B cell (primary cell): ENCODE data around the gene KCNH3. TPM values are rescaled to one million over a fixed set of nuclear protein-coding genes. Genes with fewer than 3 reads are reported as not detected.
A peak's percentile ranks its signal among the peaks of the same experiment; 100 is the strongest.

Experiments used
- ATAC-seq: fragments of 200-7000 bp; cut with Tn5 transposase; one replicate; pipeline ENCODE4 v1.10.0; 2021; ENCODE audit warnings: low read depth, mild to moderate bottlenecking, moderate number of reproducible peaks, moderate library complexity
- CTCF ChIA-PET: fragments of 350-600 bp; sonication (Branson Sonifier 250); formaldehyde crosslinking; loops from one replicate; lab custom pipeline; 2021; ENCODE audit warnings: antibody characterized with exemption, inconsistent platforms; lab: Charles Lee
- POLR2A ChIA-PET: fragments of 350-600 bp; sonication (Branson Sonifier 250); formaldehyde crosslinking; loops from one replicate; lab custom pipeline; 2021; ENCODE audit warnings: antibody characterized with exemption; lab: Charles Lee
- DNase-seq: peaks from one replicate; pipeline ENCODE4 v3.0.0; 2013
- H2AFZ ChIP-seq: 2 replicates; pipeline ENCODE4 v1.6.1; 2012; ENCODE audit warnings: mild to moderate bottlenecking, low read depth, low read length; ENCODE audit not compliant: insufficient read depth, poor library complexity, severe bottlenecking
- H3K27ac ChIP-seq, 2 donors: 1 replicate in 1 of 2; 2 replicates in 1 of 2; pipeline ENCODE4 v1.5.1; 2012 to 2013; ENCODE audit warnings: low read length in 2 of 2, mild to moderate bottlenecking in 2 of 2, moderate library complexity in 1 of 2
- H3K27me3 ChIP-seq, 4 experiments: fragments of 200-600 bp in 1 of 4; sonication (generic) in 1 of 4; replicated peaks in 1 of 4; 1 replicate in 2 of 4; 2 replicates in 2 of 4; pipeline versions ENCODE4 v1.6.1 to v1.7.0; 2013 to 2016; ENCODE audit warnings: low read length in 3 of 4, mild to moderate bottlenecking in 2 of 4, mixed read lengths in 1 of 4, moderate library complexity in 1 of 4; ENCODE audit not compliant: insufficient read depth in 4 of 4, control insufficient read depth in 3 of 4; ENCODE audit errors: control extremely low read depth in 1 of 4
- H3K36me3 ChIP-seq, 2 experiments: replicated peaks in 1 of 2; 1 replicate in 1 of 2; 2 replicates in 1 of 2; pipeline versions ENCODE4 v1.6.1 to v1.7.1; 2013; ENCODE audit warnings: low read length in 1 of 2; ENCODE audit not compliant: insufficient read depth in 2 of 2, control insufficient read depth in 1 of 2; ENCODE audit errors: control extremely low read depth in 1 of 2, extremely low read depth in 1 of 2
- H3K4me1 ChIP-seq, 2 donors: fragments of 200-600 bp in 1 of 2; sonication (generic) in 1 of 2; 1 replicate in 1 of 2; 2 replicates in 1 of 2; pipeline versions ENCODE4 v1.5.1 to v1.6.1; 2013 to 2017; ENCODE audit warnings: low read length in 2 of 2; ENCODE audit not compliant: control insufficient read depth in 2 of 2, insufficient read depth in 2 of 2
- H3K4me2 ChIP-seq: replicated peaks from 2 replicates; pipeline ENCODE3; 2012; ENCODE audit warnings: mild to moderate bottlenecking, low read depth, low read length; ENCODE audit not compliant: poor library complexity, severe bottlenecking
- H3K4me3 ChIP-seq, 5 experiments: fragments of 200-600 bp in 1 of 5; sonication (generic) in 1 of 5; 1 replicate in 3 of 5; 2 replicates in 2 of 5; pipeline versions ENCODE4 v1.5.1 to v1.7.0; 2011 to 2016; ENCODE audit warnings: low read length in 4 of 5, mild to moderate bottlenecking in 4 of 5, low read depth in 2 of 5, control low read depth in 1 of 5, moderate library complexity in 1 of 5; ENCODE audit not compliant: insufficient read depth in 1 of 5; ENCODE audit errors: control extremely low read depth in 1 of 5, extremely low read depth in 1 of 5
- H3K79me2 ChIP-seq: fragments of 200-600 bp; sonication (generic); one replicate; pipeline ENCODE4 v1.6.0; 2016; ENCODE audit warnings: low read length; ENCODE audit not compliant: control insufficient read depth, insufficient read depth
- H3K9ac ChIP-seq: fragments of 200-600 bp; sonication (generic); 2 replicates; pipeline ENCODE4 v1.6.1; 2017; ENCODE audit warnings: mild to moderate bottlenecking, low read length, moderate library complexity
- H3K9me3 ChIP-seq, 3 donors: one replicate each; pipeline versions ENCODE4 v1.6.1 to v1.7.1; 2013; ENCODE audit warnings: low read length in 2 of 3; ENCODE audit not compliant: control insufficient read depth in 2 of 3, insufficient read depth in 1 of 3; ENCODE audit errors: control extremely low read depth in 1 of 3
- H4K20me1 ChIP-seq: 2 replicates; pipeline ENCODE4 v1.6.0; 2012; ENCODE audit warnings: mild to moderate bottlenecking, low read length; ENCODE audit not compliant: insufficient read depth, control insufficient read depth, poor library complexity, severe bottlenecking
- H3K27ac Mint-ChIP-seq: one replicate; pipeline ENCODE4 v1.8.0; 2021; ENCODE audit warnings: mixed read lengths
- H3K27me3 Mint-ChIP-seq: one replicate; pipeline ENCODE4 v1.8.0; 2021; ENCODE audit warnings: mixed read lengths
- H3K4me1 Mint-ChIP-seq: one replicate; pipeline ENCODE4 v1.8.0; 2021; ENCODE audit warnings: mixed read lengths
- H3K4me3 Mint-ChIP-seq: one replicate; pipeline ENCODE4 v1.8.0; 2021; ENCODE audit warnings: mixed read lengths
- H3K9me3 Mint-ChIP-seq: one replicate; pipeline ENCODE4 v1.8.0; 2022; ENCODE audit warnings: mixed read lengths; ENCODE audit not compliant: insufficient read depth
- EZH2 ChIP-seq: IDR thresholded peaks from 2 replicates; pipeline ENCODE4 v1.6.1; 2012; ENCODE audit warnings: borderline replicate concordance, low read depth, mild to moderate bottlenecking, moderate library complexity, low read length; ENCODE audit not compliant: insufficient read depth, poor library complexity, severe bottlenecking
- WGBS: methylation state at CpG from one replicate; pipeline ENCODE4 v1.1.5; 2013; ENCODE audit warnings: missing lambda C conversion rate; ENCODE audit not compliant: insufficient coverage; 5-methylcytosine and 5-hydroxymethylcytosine counted together
- intact Hi-C: fragments of 100-400 bp; cut with micrococcal nuclease; formaldehyde crosslinking; loops from one replicate; pipeline ENCODE4 v1.10.0; 2022
- polyA plus RNA-seq: library from polyadenylated mRNA; depleted of rRNA; stranded (reverse); fragments of >200 nt; gene quantifications from 2 replicates; pipeline ENCODE4 v1.2.3, GENCODE V29; 2012
- total RNA-seq, 2 donors: library from RNA; stranded (reverse); fragments of 120-200 nt in 1 of 2; gene quantifications; 1 replicate in 1 of 2; 2 replicates in 1 of 2; pipeline versions ENCODE4 v1.2.3 to v1.2.4, GENCODE V29; 2013 to 2022
- TF ChIP-seq, protein P1 (sequence below): fragments of 200-600 bp; IDR thresholded peaks from one replicate; pipeline ENCODE4 v1.8.0; 2022; ENCODE audit warnings: antibody characterized with exemption, mild to moderate bottlenecking

KCNH3 gene
- total and polyA plus RNA-seq, 2 donors (not counting 1 experiment from before 2014, with no cell fraction given), result 0.49 to 0.54 TPM

DNA sequence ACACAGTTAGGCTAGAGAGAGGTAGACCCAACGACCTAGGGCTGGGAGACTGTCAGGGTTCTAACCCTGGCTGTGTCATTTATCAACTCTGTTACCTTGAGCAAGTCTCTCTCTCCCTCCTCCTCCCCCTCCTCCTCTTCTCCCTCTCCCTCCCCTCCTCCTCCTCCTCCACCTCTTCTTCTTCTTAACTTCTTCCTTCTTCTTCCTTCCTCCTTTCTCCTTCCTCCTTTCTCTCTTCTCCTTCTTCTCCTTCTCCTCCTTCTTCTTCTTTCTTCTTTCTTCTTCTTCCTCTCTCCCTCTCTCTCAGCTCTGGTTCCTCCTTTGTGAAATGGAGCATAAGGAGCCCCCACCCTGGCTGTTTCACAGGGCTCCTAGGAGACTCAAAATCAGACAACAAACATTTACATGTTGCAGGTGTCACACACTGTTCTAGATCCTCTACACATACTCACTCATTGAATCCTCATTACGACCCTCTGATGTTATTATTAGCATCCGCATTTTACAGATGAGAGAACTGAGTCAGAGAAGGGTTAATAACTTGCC, 2.2 kb upstream of the KCNH3 start:
- no peaks in the 10 kb centered on the region for H3K79me2 ChIP-seq
- H4K20me1 ChIP-seq, result no peaks in the 10 kb centered on the region
- intact Hi-C loops, result no loop called here
- peaks cover 27% of the 10 kb centered on the region for H3K27me3 Mint-ChIP-seq
- no peak overlapping the region for H3K9ac ChIP-seq
- peaks cover 38% of the 10 kb centered on the region for H3K4me1 Mint-ChIP-seq
- TF ChIP-seq, protein P1, sequence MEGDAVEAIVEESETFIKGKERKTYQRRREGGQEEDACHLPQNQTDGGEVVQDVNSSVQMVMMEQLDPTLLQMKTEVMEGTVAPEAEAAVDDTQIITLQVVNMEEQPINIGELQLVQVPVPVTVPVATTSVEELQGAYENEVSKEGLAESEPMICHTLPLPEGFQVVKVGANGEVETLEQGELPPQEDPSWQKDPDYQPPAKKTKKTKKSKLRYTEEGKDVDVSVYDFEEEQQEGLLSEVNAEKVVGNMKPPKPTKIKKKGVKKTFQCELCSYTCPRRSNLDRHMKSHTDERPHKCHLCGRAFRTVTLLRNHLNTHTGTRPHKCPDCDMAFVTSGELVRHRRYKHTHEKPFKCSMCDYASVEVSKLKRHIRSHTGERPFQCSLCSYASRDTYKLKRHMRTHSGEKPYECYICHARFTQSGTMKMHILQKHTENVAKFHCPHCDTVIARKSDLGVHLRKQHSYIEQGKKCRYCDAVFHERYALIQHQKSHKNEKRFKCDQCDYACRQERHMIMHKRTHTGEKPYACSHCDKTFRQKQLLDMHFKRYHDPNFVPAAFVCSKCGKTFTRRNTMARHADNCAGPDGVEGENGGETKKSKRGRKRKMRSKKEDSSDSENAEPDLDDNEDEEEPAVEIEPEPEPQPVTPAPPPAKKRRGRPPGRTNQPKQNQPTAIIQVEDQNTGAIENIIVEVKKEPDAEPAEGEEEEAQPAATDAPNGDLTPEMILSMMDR, result no peak
- no peak for TF ChIP-seq EZH2
- H3K4me1 ChIP-seq, result peaks cover 33 to 44% of the 10 kb centered on the region in 2 donors
- no peak for ATAC-seq
- H3K4me3 ChIP-seq, result no peak overlapping the region
- peaks cover 0 to 42% (median 13%) of the 10 kb centered on the region in 4 experiments for H3K27me3 ChIP-seq
- H3K9me3 Mint-ChIP-seq, result no peaks in the 10 kb centered on the region
- peaks cover 0 to 9% (median 0%) of the 10 kb centered on the region in 3 donors for H3K9me3 ChIP-seq
- H3K27ac Mint-ChIP-seq, result no peak overlapping the region
- H3K4me2 ChIP-seq, result no peak overlapping the region
- H2AFZ ChIP-seq, result no peak overlapping the region
- H3K4me3 Mint-ChIP-seq, result peak overlapping the region; percentile 90
- no peaks in the 10 kb centered on the region for H3K36me3 ChIP-seq
- no peak overlapping the region for H3K27ac ChIP-seq
- ChIA-PET CTCF (interaction anchor here (1.1 to 2.6 kb wide), 3 partner anchors 22 to 189 kb away, joined by 6 to 9 read pairs (median 7); partner anchors contain the start of gene DNAJC22), POLR2A (interaction anchor here (0.7 kb wide), 1 partner anchor 264 kb away, joined by 6 read pairs; no protein-coding TSS in a partner anchor)
- peak; percentile 54 for DNase-seq
- 25% methylated on average over 1 of the region's 3 CpGs for WGBS

DNA sequence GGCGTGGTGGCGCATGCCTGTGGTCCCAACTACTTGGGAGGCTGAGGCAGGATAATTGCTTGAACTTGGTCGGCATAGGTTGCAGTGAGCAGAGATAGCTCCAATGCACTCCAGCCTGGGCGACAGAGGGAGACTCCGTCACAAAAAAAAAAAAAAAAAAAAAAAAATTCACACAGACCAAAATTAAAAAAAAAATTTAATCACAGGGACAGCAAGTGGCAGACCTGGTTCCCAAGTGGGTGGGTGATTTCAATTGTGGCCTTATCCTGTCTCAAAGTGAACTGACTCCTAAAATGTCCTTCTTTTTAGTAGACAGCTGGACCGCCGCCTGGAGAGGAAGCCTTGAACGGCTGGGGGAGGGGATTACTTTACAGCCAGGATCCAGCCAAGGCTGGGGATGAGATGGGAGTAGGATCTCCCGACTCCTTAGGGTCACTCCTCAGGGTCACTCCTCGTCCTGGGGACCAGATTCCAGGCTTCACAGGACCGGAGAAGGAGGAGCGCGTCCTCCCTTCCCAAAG, 1.5 kb upstream of the KCNH3 start:
- H3K9ac ChIP-seq, result peak overlapping the region; percentile 72
- Mint-ChIP-seq H3K9me3 (no peaks in the 10 kb centered on the region), H3K4me3 (peak overlapping the region; percentile 90), H3K4me1 (peaks cover 43% of the 10 kb centered on the region), H3K27ac (no peak overlapping the region), H3K27me3 (peaks cover 27% of the 10 kb centered on the region)
- H3K9me3 ChIP-seq, result peaks cover 0 to 9% (median 0%) of the 10 kb centered on the region in 3 donors
- peak overlapping the region; percentile 99 for H3K4me2 ChIP-seq
- TF ChIP-seq, protein P1, result no peak
- peak; percentile 27 for TF ChIP-seq EZH2
- peak overlapping the region; percentile 77 for H2AFZ ChIP-seq
- H3K36me3 ChIP-seq, result no peaks in the 10 kb centered on the region
- ATAC-seq (no peak), DNase-seq (no peak)
- WGBS, result 11% methylated on average over 7 of the region's 13 CpGs
- no peaks in the 10 kb centered on the region for H4K20me1 ChIP-seq
- H3K4me3 ChIP-seq, result peak overlapping the region in 4 of 5 experiments; percentile 40 to 76 (median 52)
- ChIA-PET CTCF (interaction anchor here (1.2 to 2.1 kb wide), 2 partner anchors 179 to 190 kb away, joined by 5 to 6 read pairs; partner anchors contain the start of gene DNAJC22), POLR2A (interaction anchor here (0.7 kb wide), 1 partner anchor 264 kb away, joined by 6 read pairs; no protein-coding TSS in a partner anchor)
- H3K27ac ChIP-seq, result no peak overlapping the region
- H3K79me2 ChIP-seq, result no peaks in the 10 kb centered on the region
- H3K4me1 ChIP-seq, result peaks cover 33 to 49% of the 10 kb centered on the region in 2 donors
- intact Hi-C loops, result no loop called here
- peaks cover 0 to 42% (median 13%) of the 10 kb centered on the region in 4 experiments for H3K27me3 ChIP-seq
